Measurements from ENCODE around the gene MXD1. TPM values are rescaled to one million over a fixed set of nuclear protein-coding genes. Genes with fewer than 3 reads are reported as not detected.
A peak's percentile ranks its signal among the peaks of the same experiment; 100 is the strongest.

The MXD1 gene
- total and polyA plus RNA-seq, 2 experiments from 2014 or later = 29.7 to 41.8 TPM

GRCh38 chr2:69946351-69947324 lies 31.7 kb downstream of the MXD1 start:
- Histone ChIP-seq H3K4me3 (no peak overlapping the region), H3K4me2 (peak overlapping the region; percentile 19), H3K27me3 (no peaks in the 10 kb centered on the region), H3K27ac (peak overlapping the region; percentile 1), H3K9me3 (ENCODE audit: low read depth) (no peaks in the 10 kb centered on the region), H3K79me2 (no peaks in the 10 kb centered on the region), H3K36me3 (replicated peaks; ENCODE audit: insufficient read depth, low read depth) (no peaks in the 10 kb centered on the region), H3K9me2 (replicated peaks; ENCODE audit: insufficient read depth) (no peaks in the 10 kb centered on the region), H2AFZ (no peak overlapping the region), H3K4me1 (ENCODE audit: insufficient read depth) (peaks cover 7% of the 10 kb centered on the region), H4K20me1 (ENCODE audit: insufficient read depth, poor library complexity, severe bottlenecking) (no peaks in the 10 kb centered on the region)
- DNase-seq (ENCODE audit: low spot score) = no peak
- 70% methylated on average over 13 of the region's 13 CpGs for WGBS (ENCODE audit: low lambda C conversion rate, missing lambda C conversion rate)
- TF ChIP-seq CTCF (IDR thresholded peaks at IDR 0.05; ENCODE audit: poor library complexity) = no peak
- no peak for TF ChIP-seq EZH2 (IDR thresholded peaks at IDR 0.05; ENCODE audit: borderline replicate concordance)
- no peak for TF ChIP-seq EZH2phosphoT487 (IDR thresholded peaks at IDR 0.05; ENCODE audit: low read depth, severe bottlenecking, unreplicated experiment)

GRCh38 chr2:69947325-69947931 lies 32.5 kb downstream of the MXD1 start:
- Histone ChIP-seq H3K4me2 (no peak overlapping the region), H3K27me3 (no peaks in the 10 kb centered on the region), H2AFZ (no peak overlapping the region), H3K4me3 (no peak overlapping the region), H3K9me3 (ENCODE audit: low read depth) (no peaks in the 10 kb centered on the region), H3K79me2 (no peaks in the 10 kb centered on the region), H3K4me1 (ENCODE audit: insufficient read depth) (peaks cover 7% of the 10 kb centered on the region), H4K20me1 (ENCODE audit: insufficient read depth, poor library complexity, severe bottlenecking) (no peaks in the 10 kb centered on the region), H3K36me3 (replicated peaks; ENCODE audit: insufficient read depth, low read depth) (no peaks in the 10 kb centered on the region), H3K9me2 (replicated peaks; ENCODE audit: insufficient read depth) (no peaks in the 10 kb centered on the region), H3K27ac (no peak overlapping the region)
- no peak for DNase-seq (ENCODE audit: low spot score)
- TF ChIP-seq EZH2phosphoT487 (IDR thresholded peaks at IDR 0.05; ENCODE audit: low read depth, severe bottlenecking, unreplicated experiment) (no peak), EZH2 (IDR thresholded peaks at IDR 0.05; ENCODE audit: borderline replicate concordance) (no peak)
- WGBS (ENCODE audit: low lambda C conversion rate, missing lambda C conversion rate) = 89% methylated on average over 4 of the region's 4 CpGs

- no peak for DNase-seq (ENCODE audit: low spot score)
- Histone ChIP-seq H3K27ac (no peak overlapping the region), H3K4me1 (ENCODE audit: insufficient read depth) (peaks cover 7% of the 10 kb centered on the region), H3K9me3 (ENCODE audit: low read depth) (no peaks in the 10 kb centered on the region), H3K4me3 (no peak overlapping the region), H4K20me1 (ENCODE audit: insufficient read depth, poor library complexity, severe bottlenecking) (no peaks in the 10 kb centered on the region), H3K79me2 (no peaks in the 10 kb centered on the region), H3K36me3 (replicated peaks; ENCODE audit: insufficient read depth, low read depth) (no peaks in the 10 kb centered on the region), H3K9me2 (replicated peaks; ENCODE audit: insufficient read depth) (no peaks in the 10 kb centered on the region), H2AFZ (no peak overlapping the region), H3K27me3 (no peaks in the 10 kb centered on the region), H3K4me2 (no peak overlapping the region)
- WGBS (ENCODE audit: low lambda C conversion rate, missing lambda C conversion rate) = 72% methylated on average over 30 of the region's 35 CpGs
- TF ChIP-seq EZH2 (IDR thresholded peaks at IDR 0.05; ENCODE audit: borderline replicate concordance) = no peak
- TF ChIP-seq EZH2phosphoT487 (IDR thresholded peaks at IDR 0.05; ENCODE audit: low read depth, severe bottlenecking, unreplicated experiment) = no peak
- TF ChIP-seq CTCF (IDR thresholded peaks at IDR 0.05; ENCODE audit: poor library complexity) = no peak
These were observed 33.4 kb downstream of the MXD1 start for GRCh38 chr2:69948032-69948962.

Measured in hepatocyte (in vitro differentiated cells).